Calu3 (cell line): Measurements from ENCODE around the gene PPP1R26. TPM values are rescaled to one million over a fixed set of nuclear protein-coding genes. Genes with fewer than 3 reads are reported as not detected.
"Not testable (repeated sequence)": the region's sequence is repeated elsewhere in the genome, so short reads cannot be mapped to it uniquely, and the experiment has no call there.

Experiments used
- BruUV-seq: library from RNA; stranded (reverse); fragments of 400-500 nt; replicated peaks from 2 replicates; lab custom pipeline; 2021; lab: Mats Ljungman, UMichigan
- CTCF ChIA-PET: fragments of 300-600 bp; sonication (Branson Sonifier 250); formaldehyde crosslinking; loops from one replicate; lab custom pipeline; 2022; ENCODE audit warnings: antibody characterized with exemption; lab: Charles Lee
- DNase-seq: peaks from one replicate; pipeline ENCODE4 v3.0.0; 2022
- H3K27ac Mint-ChIP-seq: one replicate; pipeline ENCODE4 v1.8.0; 2022; ENCODE audit warnings: mixed read lengths; ENCODE audit not compliant: unreplicated experiment
- H3K27me3 Mint-ChIP-seq: one replicate; pipeline ENCODE4 v1.8.0; 2022; ENCODE audit warnings: mixed read lengths; ENCODE audit not compliant: unreplicated experiment
- H3K36me3 Mint-ChIP-seq: one replicate; pipeline ENCODE4 v1.8.0; 2022; ENCODE audit warnings: mild to moderate bottlenecking, moderate library complexity, mixed read lengths; ENCODE audit not compliant: insufficient read depth, unreplicated experiment
- H3K4me1 Mint-ChIP-seq: one replicate; pipeline ENCODE4 v1.8.0; 2022; ENCODE audit warnings: mild to moderate bottlenecking, low read depth, mixed read lengths; ENCODE audit not compliant: unreplicated experiment
- H3K4me3 Mint-ChIP-seq: one replicate; pipeline ENCODE4 v1.8.0; 2022; ENCODE audit warnings: mild to moderate bottlenecking, low read depth, moderate library complexity, mixed read lengths; ENCODE audit not compliant: unreplicated experiment
- H3K9me3 Mint-ChIP-seq: one replicate; pipeline ENCODE4 v1.8.0; 2022; ENCODE audit warnings: low read depth, mixed read lengths; ENCODE audit not compliant: unreplicated experiment
- CTCF ChIP-seq: fragments of 200-600 bp; IDR thresholded peaks from one replicate; pipeline ENCODE4 v1.8.0; 2022; ENCODE audit warnings: antibody characterized with exemption; ENCODE audit not compliant: unreplicated experiment
- intact Hi-C: fragments of 100-400 bp; cut with micrococcal nuclease; formaldehyde crosslinking; loops from one replicate; pipeline ENCODE4 v1.10.0; 2022; ENCODE audit not compliant: unreplicated experiment
- total RNA-seq: library from RNA; stranded (reverse); gene quantifications from 2 replicates; pipeline ENCODE4 v1.2.3, GENCODE V29; 2022

Gene PPP1R26
- total RNA-seq, 1 experiment from 2014 or later = 35.1 TPM

DNA sequence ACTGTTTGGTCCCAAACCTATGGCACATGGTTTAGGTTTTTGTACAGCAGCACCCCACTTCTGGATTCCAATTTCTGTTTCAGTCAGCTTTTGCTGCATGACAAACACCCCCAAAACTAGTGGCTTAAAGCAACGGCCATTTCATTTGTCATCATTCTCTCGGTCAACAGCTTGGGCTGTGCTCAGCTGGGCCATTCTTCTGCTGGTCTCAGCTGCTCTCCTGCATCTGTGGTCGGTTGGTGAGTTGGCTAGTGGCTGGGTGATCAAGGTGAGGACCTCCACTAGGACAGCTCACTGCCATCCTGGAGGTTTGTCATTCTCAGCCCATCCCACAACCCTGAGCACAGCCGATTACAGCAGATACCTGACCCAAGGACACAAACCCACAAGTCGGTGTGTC lies 24.8 kb upstream of the PPP1R26 start:
- Mint-ChIP-seq H3K4me1 (no peaks in the 10 kb centered on the region), H3K36me3 (no peaks in the 10 kb centered on the region), H3K27me3 (peaks cover 32% of the 10 kb centered on the region), H3K27ac (no peak overlapping the region), H3K9me3 (no peaks in the 10 kb centered on the region), H3K4me3 (no peak overlapping the region)
- no peak for TF ChIP-seq CTCF
- intact Hi-C loops = no loop called here
- BruUV-seq = no TSS peak
- DNase-seq = no peak
- CTCF ChIA-PET = no interaction called here

DNA sequence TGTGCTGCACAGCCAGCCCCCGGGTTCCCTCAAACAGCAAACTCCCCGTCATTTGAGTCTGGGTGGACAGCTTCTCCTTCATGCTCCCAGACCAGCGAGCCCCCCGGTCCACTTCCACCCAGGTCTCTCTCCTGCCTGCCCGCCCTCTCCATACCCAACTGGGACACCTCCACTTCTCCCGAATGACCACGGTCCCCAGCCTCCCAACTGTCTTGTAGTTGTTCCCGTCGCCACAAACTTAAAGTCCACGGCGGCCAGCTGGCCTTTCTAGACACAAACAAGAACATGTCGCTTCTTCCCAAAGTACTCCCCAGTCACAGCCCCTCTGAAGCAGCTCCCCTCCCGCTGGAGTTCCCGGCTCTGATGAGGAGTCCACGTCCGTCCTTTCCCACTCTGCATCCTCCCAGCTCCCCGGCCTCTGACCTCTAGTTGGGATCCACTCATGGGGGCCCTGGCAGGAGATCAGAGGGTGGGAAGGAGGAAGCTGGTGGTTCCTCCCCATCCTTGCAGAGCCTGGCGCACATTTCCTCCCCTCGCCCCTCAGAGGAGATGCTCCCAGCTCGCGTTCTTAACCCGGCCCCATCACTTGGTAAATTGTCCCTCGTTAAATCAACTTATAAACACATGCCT lies 24.1 kb upstream of the PPP1R26 start:
- no peak for TF ChIP-seq CTCF
- no peaks in the 10 kb centered on the region for H3K36me3 Mint-ChIP-seq
- peaks cover 32% of the 10 kb centered on the region for H3K27me3 Mint-ChIP-seq
- H3K4me3 Mint-ChIP-seq = no peak overlapping the region
- CTCF ChIA-PET = no interaction called here
- H3K27ac Mint-ChIP-seq = no peak overlapping the region
- BruUV-seq = no TSS peak
- H3K4me1 Mint-ChIP-seq = no peaks in the 10 kb centered on the region
- DNase-seq = no peak
- no peaks in the 10 kb centered on the region for H3K9me3 Mint-ChIP-seq
- intact Hi-C loops = no loop called here

DNA sequence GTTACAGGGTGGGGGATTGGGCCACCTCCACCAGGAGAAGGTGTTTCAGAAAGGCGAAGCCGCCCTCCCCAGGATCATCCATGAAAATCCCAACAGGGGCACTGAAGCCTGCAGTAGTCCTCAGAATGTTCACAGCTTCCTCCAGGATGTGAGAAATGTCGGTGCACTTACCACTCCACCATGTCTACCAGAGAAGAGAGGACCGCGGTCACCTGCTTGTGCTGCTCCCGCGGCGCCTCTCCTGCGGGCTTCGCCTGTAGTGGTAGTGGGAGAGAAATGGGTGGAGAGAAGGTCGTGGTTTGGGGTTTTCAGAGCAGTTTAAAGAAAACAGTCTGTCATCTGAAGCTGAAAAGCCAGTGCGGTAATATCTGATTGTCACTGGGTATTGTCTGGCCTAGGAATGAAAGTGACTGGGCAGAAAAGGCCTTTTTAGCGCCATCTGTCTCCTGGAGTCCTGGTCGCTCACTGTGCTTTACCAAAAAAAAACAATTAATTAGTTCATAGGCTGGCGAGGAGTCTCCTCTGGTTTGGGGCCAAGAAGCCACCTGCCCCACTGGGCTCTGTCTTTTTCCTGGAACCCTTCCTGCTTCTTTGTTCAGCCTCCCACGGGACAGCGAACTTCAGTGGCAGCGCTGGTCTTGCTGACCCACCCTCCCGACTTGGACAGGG lies 23.0 kb upstream of the PPP1R26 start:
- Mint-ChIP-seq H3K9me3 (no peaks in the 10 kb centered on the region), H3K27ac (no peak overlapping the region), H3K27me3 (peaks cover 32% of the 10 kb centered on the region), H3K36me3 (no peaks in the 10 kb centered on the region), H3K4me1 (no peaks in the 10 kb centered on the region), H3K4me3 (no peak overlapping the region)
- no peak for DNase-seq
- no peak for TF ChIP-seq CTCF
- no TSS peak for BruUV-seq
- CTCF ChIA-PET = no interaction called here
- intact Hi-C loops = no loop called here

DNA sequence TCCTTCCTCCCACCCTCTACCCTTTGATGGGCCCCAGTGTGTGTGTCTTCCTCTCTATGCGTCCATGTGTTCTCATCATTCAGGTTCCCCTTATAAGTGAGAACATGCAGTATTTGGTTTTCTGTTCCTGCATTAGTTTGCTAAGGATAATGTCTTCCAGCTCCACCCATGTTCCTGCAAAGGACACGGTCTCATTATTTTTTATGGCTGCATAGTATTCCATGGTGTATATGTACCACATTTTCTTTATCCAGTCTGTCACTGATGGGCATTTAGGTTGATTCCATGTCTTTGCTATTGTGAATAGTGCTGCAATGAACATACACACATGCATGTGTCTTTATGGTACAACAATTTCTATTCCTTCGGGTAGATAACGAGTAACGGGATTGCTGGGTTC lies 21.1 kb upstream of the PPP1R26 start:
- intact Hi-C loops, H3K9me3 Mint-ChIP-seq, H3K4me3 Mint-ChIP-seq, H3K27ac Mint-ChIP-seq, CTCF ChIA-PET, H3K36me3 Mint-ChIP-seq, H3K4me1 Mint-ChIP-seq, BruUV-seq, DNase-seq: not testable (repeated sequence)
- H3K27me3 Mint-ChIP-seq = peaks cover 29% of the 10 kb centered on the region

GRCh38 chr9:135461936-135462335 lies 17.6 kb upstream of the PPP1R26 start:
- CTCF ChIA-PET = no interaction called here
- no peak for DNase-seq
- Mint-ChIP-seq H3K27ac (no peak overlapping the region), H3K4me3 (no peak overlapping the region), H3K9me3 (no peaks in the 10 kb centered on the region), H3K27me3 (no peaks in the 10 kb centered on the region), H3K4me1 (no peaks in the 10 kb centered on the region), H3K36me3 (no peaks in the 10 kb centered on the region)
- intact Hi-C loops = no loop called here
- no peak for TF ChIP-seq CTCF
- no TSS peak for BruUV-seq
